KOPT-K1 (cell line): Measurements from ENCODE around the gene PRDM15.

Experiments
- H3K27ac ChIP-seq: fragments of 200-600 bp; sonication (generic); 2 replicates; pipeline ENCODE4 v1.5.1; 2016; ENCODE audit warnings: antibody characterized with exemption, mild to moderate bottlenecking, low read depth, low read length; ENCODE audit not compliant: poor library complexity, severe bottlenecking
- H3K36me3 ChIP-seq: fragments of 200-600 bp; sonication (generic); 2 replicates; pipeline ENCODE4 v1.5.1; 2017; ENCODE audit warnings: antibody characterized with exemption, mild to moderate bottlenecking, low read length, moderate library complexity; ENCODE audit not compliant: insufficient read depth
- H3K9me3 ChIP-seq: fragments of 200-600 bp; sonication (generic); 2 replicates; pipeline ENCODE4 v1.5.1; 2017; ENCODE audit warnings: antibody characterized with exemption, low read length, mild to moderate bottlenecking; ENCODE audit not compliant: insufficient read depth, poor library complexity, severe bottlenecking

The PRDM15 gene

GRCh38 chr21:41836166-41837015 is 42.8 kb downstream of the PRDM15 start:
- peaks cover 59% of the 10 kb centered on the region; the same call in 1 of the 2 replicates for H3K36me3 ChIP-seq
- peaks cover 7% of the 10 kb centered on the region for H3K9me3 ChIP-seq
- H3K27ac ChIP-seq, result no peak overlapping the region

- H3K36me3 ChIP-seq, result peaks cover 59% of the 10 kb centered on the region; the same call in 1 of the 2 replicates
- peaks cover under 1% of the 10 kb centered on the region for H3K9me3 ChIP-seq
- no peak overlapping the region for H3K27ac ChIP-seq
These were observed 43.4 kb downstream of the PRDM15 start for GRCh38 chr21:41835711-41836154.

- Histone ChIP-seq H3K36me3 (peaks cover 55% of the 10 kb centered on the region; the same call in 1 of the 2 replicates), H3K27ac (no peak overlapping the region), H3K9me3 (no peaks in the 10 kb centered on the region)
These were observed 44.0 kb downstream of the PRDM15 start for GRCh38 chr21:41834926-41835663.

- no peaks in the 10 kb centered on the region for H3K9me3 ChIP-seq
- H3K27ac ChIP-seq, result no peak overlapping the region
- H3K36me3 ChIP-seq, result peaks cover 48% of the 10 kb centered on the region; the same call in 1 of the 2 replicates
These were observed 44.8 kb downstream of the PRDM15 start for GRCh38 chr21:41834252-41834925.

GRCh38 chr21:41833497-41834115 is 45.5 kb downstream of the PRDM15 start:
- Histone ChIP-seq H3K36me3 (peaks cover 41% of the 10 kb centered on the region; the same call in 1 of the 2 replicates), H3K9me3 (no peaks in the 10 kb centered on the region), H3K27ac (no peak overlapping the region)

- H3K27ac ChIP-seq, result no peak overlapping the region
- peaks cover 38% of the 10 kb centered on the region; the same call in 1 of the 2 replicates for H3K36me3 ChIP-seq
- no peaks in the 10 kb centered on the region for H3K9me3 ChIP-seq
These were observed 46.3 kb downstream of the PRDM15 start for GRCh38 chr21:41832596-41833496.

- peaks cover 30% of the 10 kb centered on the region; the same call in 1 of the 2 replicates for H3K36me3 ChIP-seq
- H3K9me3 ChIP-seq, result no peaks in the 10 kb centered on the region
- H3K27ac ChIP-seq, result no peak overlapping the region
These were observed 47.1 kb downstream of the PRDM15 start for GRCh38 chr21:41831866-41832595.

- no peak overlapping the region for H3K27ac ChIP-seq
- peaks cover 30% of the 10 kb centered on the region; the same call in 1 of the 2 replicates for H3K36me3 ChIP-seq
- H3K9me3 ChIP-seq, result no peaks in the 10 kb centered on the region
These were observed 47.7 kb downstream of the PRDM15 start for GRCh38 chr21:41831453-41831831.

GRCh38 chr21:41830764-41831452 is 48.2 kb downstream of the PRDM15 start:
- Histone ChIP-seq H3K27ac (no peak overlapping the region), H3K36me3 (peaks cover 30% of the 10 kb centered on the region; the same call in 1 of the 2 replicates), H3K9me3 (no peaks in the 10 kb centered on the region)

- Histone ChIP-seq H3K27ac (no peak overlapping the region), H3K36me3 (peaks cover 31% of the 10 kb centered on the region; the same call in 1 of the 2 replicates), H3K9me3 (no peaks in the 10 kb centered on the region)
These were observed 48.9 kb downstream of the PRDM15 start for GRCh38 chr21:41830145-41830707.

- no peaks in the 10 kb centered on the region for H3K9me3 ChIP-seq
- H3K36me3 ChIP-seq, result peaks cover 26% of the 10 kb centered on the region; the same call in 1 of the 2 replicates
- no peak overlapping the region for H3K27ac ChIP-seq
These were observed 50.2 kb downstream of the PRDM15 start for GRCh38 chr21:41828884-41829360.
